ENCODE data around the gene UBXN6.

The UBXN6 gene

DNA sequence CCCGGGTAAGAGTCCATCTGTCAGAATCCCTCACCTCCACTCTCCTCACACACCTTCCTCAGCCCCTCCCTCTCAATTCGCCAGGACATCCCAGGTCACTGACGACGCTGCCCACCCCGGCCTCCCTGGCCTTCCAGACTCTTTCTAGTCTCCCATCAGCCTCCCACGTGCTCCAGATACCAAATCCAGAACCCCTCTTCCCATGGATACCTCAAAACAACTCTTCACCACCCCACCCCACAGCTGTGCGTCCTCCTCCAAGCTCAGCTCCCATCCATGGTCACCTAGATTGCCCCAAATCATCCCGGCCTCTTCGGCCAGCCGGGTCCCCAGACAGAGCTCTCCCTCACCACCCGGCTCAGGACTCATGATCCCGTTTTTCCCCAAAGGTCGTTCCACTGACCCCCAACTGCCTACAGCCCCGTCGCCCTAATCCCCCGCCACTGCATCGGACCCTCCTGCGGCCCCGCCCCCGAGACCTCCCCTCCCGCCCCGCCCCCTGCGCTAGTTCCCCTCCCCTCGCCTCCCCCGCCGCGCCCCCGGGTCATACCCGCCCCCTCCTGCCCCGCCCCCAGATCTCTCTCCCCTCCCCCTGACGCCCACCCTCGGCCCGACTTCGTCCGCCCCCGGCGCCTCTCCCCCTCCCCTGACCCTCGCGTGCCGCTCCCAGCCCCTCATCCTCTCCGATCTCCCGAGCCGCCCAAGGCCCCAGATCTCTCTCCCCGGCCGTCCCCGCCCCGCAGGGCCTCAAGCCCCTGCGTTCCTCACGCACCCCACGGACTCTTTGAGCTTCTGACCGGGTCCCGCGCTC, 546 bp downstream of the UBXN6 start:
- no peak for DNase-seq (ENCODE audit: low read depth in 2 of 2)

DNA sequence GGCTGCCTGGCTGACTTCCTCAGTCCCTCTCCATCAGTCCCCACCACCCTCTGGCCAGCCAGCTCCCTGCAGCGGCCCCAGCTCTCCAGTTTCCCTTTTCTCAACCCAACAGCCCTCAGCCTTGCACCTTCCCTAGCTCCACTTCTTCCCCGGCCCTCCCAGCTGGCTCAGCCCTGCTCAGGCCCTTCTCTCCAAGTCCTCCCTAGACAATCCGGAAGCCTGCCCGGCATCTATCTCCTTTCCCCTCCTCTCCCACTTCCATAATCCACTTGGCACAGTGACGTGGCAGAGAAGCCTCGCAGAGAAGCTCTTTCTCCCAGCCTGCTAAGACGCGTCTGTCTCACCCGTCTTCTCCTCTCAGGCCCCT, 1.1 kb downstream of the UBXN6 start:
- DNase-seq (ENCODE audit: low read depth in 2 of 2): no peak

- no peak for DNase-seq (ENCODE audit: low read depth in 2 of 2)
These were observed 1.7 kb downstream of the UBXN6 start for GRCh38 chr19:4455719-4456475.

DNA sequence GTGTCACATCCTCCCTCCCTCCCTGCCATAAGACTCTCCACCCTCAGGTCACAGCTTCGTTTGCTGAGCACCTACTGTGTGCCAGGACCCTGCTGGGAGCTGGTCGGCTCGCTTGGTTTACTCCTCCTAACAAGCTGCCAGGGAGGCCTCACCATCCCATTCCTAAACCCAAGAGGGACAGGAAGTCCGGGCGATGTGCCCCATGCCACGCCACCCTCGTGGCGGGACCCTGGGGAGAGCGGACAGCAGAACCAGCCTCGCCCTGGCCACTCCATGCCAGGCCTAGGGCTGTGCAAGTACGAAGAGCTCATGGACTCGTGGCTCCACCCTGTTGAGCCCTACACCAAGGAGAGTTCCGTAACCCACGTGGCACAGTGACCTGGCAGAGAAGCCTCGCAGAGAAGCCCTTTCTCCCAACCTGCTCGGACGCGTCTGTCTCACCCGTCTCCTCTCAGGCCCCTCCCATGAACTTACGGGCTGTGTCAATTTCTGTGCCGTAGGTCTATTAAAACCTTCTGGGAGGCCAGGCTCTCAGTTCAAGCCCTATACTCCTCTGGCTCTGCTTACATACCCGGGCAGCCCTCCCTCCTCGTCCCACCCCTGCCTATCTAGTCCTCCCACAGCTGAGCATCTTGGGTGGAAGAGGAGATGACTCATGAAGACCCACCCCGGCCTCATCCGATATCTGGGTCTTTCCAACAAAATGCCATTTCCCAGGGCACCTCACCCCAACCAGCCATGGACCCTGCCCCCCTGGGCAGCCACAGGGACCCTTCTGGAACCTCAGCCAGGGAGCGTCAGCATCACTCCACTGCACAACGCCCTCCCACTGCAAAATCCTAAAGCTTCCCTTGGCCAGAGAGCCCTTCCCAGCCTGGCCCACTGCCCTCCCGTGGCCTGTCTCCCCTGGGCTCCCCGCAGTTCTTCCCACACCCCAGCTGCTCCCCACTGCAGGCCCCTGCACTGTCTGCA, 2.6 kb downstream of the UBXN6 start:
- DNase-seq (ENCODE audit: low read depth in 2 of 2): no peak

GRCh38 chr19:4453232-4454179, 4.1 kb downstream of the UBXN6 start:
- DNase-seq (ENCODE audit: low read depth in 2 of 2): no peak

- no peak for DNase-seq (ENCODE audit: low read depth in 2 of 2)
These were observed 5.2 kb downstream of the UBXN6 start for GRCh38 chr19:4452230-4452990.

GRCh38 chr19:4449639-4450028, 8.0 kb downstream of the UBXN6 start:
- no peak for DNase-seq (ENCODE audit: low read depth in 2 of 2)

GRCh38 chr19:4449022-4449638, 8.5 kb downstream of the UBXN6 start:
- no peak for DNase-seq (ENCODE audit: low read depth in 2 of 2)

GRCh38 chr19:4448147-4448985, 9.2 kb downstream of the UBXN6 start:
- no peak for DNase-seq (ENCODE audit: low read depth in 2 of 2)

GRCh38 chr19:4447327-4448146, 10.1 kb downstream of the UBXN6 start:
- no peak for DNase-seq (ENCODE audit: low read depth in 2 of 2)

DNA sequence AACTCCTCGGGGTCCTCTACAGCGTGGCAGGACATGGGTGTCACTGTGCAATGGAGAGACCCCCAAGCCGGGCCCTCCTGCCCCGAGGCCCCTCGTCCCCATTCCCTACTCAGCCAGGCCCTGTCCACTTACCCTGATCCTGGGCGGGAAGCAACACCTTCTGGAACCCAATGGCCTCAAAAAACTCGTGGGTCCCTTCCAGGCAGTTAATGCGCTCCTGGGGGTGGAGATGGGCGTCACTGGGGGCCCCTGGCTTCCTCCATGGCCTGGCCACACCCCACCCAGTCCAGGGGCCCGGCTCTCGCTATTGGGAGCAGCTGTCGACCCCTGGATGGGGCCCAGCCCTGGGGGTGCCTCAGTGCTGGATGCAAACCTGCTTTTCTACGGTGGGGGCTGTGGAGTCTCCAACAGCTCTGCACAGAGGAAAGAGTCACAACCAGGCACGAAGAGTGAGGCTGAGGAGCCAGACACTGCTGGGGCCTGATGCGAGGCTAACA, 10.8 kb downstream of the UBXN6 start:
- no peak for DNase-seq (ENCODE audit: low read depth in 2 of 2)

DNA sequence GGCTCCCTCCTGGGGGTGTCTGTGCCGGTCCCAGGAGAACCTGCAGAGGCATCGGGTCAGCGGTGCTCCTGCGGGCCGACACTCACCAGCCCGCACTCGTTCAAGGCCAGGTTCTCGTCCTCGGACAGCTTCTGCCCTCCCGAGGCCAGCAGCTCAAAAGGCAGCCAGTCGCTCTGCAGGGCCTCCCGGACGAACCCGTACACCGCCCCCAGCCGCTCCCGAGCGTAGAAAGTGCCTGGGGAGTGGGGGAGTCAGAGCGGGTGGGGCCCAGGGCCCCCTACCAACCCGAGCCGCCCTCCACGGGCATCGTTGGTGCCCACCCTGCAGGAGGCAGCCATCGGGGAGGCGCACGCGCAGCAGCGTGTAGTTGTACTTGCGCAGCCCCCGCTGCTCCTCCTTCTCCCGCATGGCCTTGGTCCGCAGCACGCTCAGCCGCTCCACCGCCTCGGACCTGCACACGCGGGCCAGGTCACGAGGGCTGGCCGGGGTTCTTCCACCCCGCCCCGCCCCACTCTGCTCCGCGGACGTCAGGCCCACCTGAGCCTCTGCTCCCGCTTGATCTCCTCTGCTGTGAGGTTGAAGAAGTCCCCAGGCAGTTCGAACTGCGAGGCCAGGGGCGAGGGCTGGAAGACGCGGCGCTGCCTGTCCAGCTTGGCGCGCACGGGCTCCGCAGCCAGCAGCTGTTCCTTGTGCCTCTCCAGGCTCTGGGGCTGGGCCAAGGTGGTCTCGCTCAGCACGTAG, 11.5 kb downstream of the UBXN6 start:
- DNase-seq (ENCODE audit: low read depth in 2 of 2): no peak

DNA sequence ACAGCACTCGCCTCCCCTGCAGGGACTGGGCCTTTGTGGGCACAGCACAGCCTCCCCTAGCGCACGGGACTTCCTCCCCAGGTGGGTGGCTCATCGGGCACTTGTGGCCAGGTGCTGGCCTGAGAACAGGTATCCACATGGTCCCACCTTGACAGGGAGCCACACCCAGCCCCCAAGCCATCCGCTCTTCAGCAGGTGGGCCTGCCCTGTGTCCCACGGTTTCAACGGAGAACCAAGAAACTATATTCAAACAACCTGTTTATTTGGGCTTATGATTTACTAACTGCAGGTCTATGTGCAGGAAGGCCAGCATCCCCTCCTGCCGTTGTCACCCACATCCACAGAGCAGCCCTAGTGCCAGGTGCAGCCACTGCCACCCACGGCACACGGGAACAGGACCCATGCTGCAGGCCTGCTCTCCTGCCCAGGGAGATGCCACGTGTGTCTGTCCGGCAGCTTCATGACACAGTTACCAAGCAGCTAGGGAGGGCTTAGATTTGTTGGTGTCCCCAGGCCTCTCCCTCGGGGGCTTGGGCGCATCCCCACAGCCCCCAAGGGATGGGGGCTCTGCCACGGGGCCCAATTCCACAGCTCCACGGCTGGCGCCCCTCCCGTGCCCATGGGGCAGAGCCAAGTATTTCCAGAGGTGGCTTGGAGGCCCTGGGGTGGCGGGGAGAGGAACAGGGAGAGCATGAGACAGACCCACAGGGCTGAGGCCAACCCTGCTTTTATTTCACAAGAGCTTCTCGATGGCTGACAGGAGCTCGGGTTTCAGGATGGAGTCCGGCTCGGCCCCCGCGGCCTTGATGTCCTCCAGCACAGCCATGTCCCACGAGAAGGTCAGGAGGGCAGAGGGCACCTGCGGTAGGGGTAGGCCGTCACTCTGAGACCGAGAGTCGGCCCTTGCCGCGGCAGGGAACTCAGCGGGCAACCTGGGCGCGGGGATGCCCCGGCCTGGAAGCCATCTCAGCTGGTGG, 12.5 kb downstream of the UBXN6 start:
- no peak for DNase-seq (ENCODE audit: low read depth in 2 of 2)

GRCh38 chr19:4443966-4444764, 13.4 kb downstream of the UBXN6 start:
- DNase-seq (ENCODE audit: low read depth in 2 of 2): no peak

- no peak for DNase-seq (ENCODE audit: low read depth in 2 of 2)
These were observed 14.4 kb downstream of the UBXN6 start for GRCh38 chr19:4443188-4443587.
